Hepatocyte (in vitro differentiated cells): ENCODE data around the gene SORCS2.

Experiments
- EZH2 ChIP-seq: fragments of 200-600 bp; sonication (generic); IDR thresholded peaks from 2 replicates; pipeline ENCODE4 v1.6.1; 2016; ENCODE audit warnings: antibody characterized with exemption, mild to moderate bottlenecking, borderline replicate concordance
- TF ChIP-seq, protein P1 (sequence below): fragments of 200-600 bp; sonication (generic); IDR thresholded peaks from 2 replicates; pipeline ENCODE4 v1.5.1; 2016; ENCODE audit warnings: antibody characterized with exemption, mild to moderate bottlenecking; ENCODE audit not compliant: poor library complexity

DNA sequence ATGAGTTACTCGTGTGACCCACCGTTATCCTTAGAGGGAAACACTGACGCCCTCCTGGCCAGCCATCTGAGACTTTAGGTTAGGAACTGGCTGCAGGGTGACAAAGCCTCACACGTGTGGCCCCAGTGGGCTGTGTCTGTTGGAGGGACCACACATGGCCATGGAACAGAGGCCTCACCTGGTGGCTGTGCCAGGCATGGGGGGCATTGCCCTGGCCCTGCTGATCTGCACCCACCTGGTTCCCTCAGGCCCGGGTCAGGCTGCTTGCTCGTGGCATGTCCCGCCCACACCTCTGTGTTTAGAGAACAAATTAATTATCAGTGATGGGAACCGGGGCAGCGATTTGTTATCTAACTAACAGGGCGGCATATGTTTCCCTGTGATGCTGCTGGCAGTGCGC lies 343.3 kb downstream of the SORCS2 start:
- TF ChIP-seq, protein P1, sequence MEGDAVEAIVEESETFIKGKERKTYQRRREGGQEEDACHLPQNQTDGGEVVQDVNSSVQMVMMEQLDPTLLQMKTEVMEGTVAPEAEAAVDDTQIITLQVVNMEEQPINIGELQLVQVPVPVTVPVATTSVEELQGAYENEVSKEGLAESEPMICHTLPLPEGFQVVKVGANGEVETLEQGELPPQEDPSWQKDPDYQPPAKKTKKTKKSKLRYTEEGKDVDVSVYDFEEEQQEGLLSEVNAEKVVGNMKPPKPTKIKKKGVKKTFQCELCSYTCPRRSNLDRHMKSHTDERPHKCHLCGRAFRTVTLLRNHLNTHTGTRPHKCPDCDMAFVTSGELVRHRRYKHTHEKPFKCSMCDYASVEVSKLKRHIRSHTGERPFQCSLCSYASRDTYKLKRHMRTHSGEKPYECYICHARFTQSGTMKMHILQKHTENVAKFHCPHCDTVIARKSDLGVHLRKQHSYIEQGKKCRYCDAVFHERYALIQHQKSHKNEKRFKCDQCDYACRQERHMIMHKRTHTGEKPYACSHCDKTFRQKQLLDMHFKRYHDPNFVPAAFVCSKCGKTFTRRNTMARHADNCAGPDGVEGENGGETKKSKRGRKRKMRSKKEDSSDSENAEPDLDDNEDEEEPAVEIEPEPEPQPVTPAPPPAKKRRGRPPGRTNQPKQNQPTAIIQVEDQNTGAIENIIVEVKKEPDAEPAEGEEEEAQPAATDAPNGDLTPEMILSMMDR = no peak
- no peak for TF ChIP-seq EZH2
